ENCODE data around the gene TEX48. TPM values are rescaled to one million over a fixed set of nuclear protein-coding genes. Genes with fewer than 3 reads are reported as not detected.

TEX48 gene
- total RNA-seq, 6 donors from 2014 or later, result not detected

GRCh38 chr9:114693248-114693855 is 11.4 kb upstream of the TEX48 start:
- 68 to 70% methylated on average over 2 of the region's 2 CpGs for WGBS, 2 donors
- Histone ChIP-seq H3K36me3 (no peaks in the 10 kb centered on the region), H3K27ac (no peak overlapping the region), H3K4me3 (no peak overlapping the region), H3K27me3 (no peaks in the 10 kb centered on the region), H3K9me3 (no peaks in the 10 kb centered on the region), H3K4me1 (peaks cover 0 to 3% (median 0%) of the 10 kb centered on the region in 4 donors)
- TF ChIP-seq EP300 (IDR thresholded peaks at IDR 0.05) (no peak), CTCF (IDR thresholded peaks at IDR 0.05) (no peak)
- DNase-seq (no peak), ATAC-seq (ENCODE audit: low FRiP score in 2 of 2) (no peak)

- no peaks in the 10 kb centered on the region for H3K9me3 ChIP-seq
Measured at GRCh38 chr9:114691956-114692295, 9.9 kb upstream of the TEX48 start.

GRCh38 chr9:114691046-114691955 is 9.3 kb upstream of the TEX48 start:
- ATAC-seq (ENCODE audit: low FRiP score in 2 of 2) (peak in 1 of 2 donors; percentile 35), DNase-seq (no peak)
- Histone ChIP-seq H3K27me3 (no peaks in the 10 kb centered on the region), H3K27ac (peak overlapping the region in 1 of 4 donors; percentile 33), H3K4me1 (peaks cover 0 to 3% (median 0%) of the 10 kb centered on the region in 4 donors), H3K9me3 (no peaks in the 10 kb centered on the region), H3K36me3 (no peaks in the 10 kb centered on the region), H3K4me3 (no peak overlapping the region)
- WGBS, 2 donors, result 80 to 82% methylated on average over 11 of the region's 11 CpGs
- TF ChIP-seq EP300 (IDR thresholded peaks at IDR 0.05) (no peak), POLR2A (IDR thresholded peaks at IDR 0.05) (no peak), CTCF (IDR thresholded peaks at IDR 0.05) (no peak), POLR2AphosphoS5 (IDR thresholded peaks at IDR 0.05) (no peak)

More at GRCh38 chr9:114691956-114692295, 9.9 kb upstream of the TEX48 start:
- ATAC-seq (ENCODE audit: low FRiP score in 2 of 2), result no peak
- H3K4me1 ChIP-seq, result peaks cover 0 to 3% (median 0%) of the 10 kb centered on the region in 4 donors
- TF ChIP-seq POLR2A (IDR thresholded peaks at IDR 0.05) (no peak), POLR2AphosphoS5 (IDR thresholded peaks at IDR 0.05) (no peak), EP300 (IDR thresholded peaks at IDR 0.05) (no peak), CTCF (IDR thresholded peaks at IDR 0.05) (no peak)
- H3K36me3 ChIP-seq, result no peaks in the 10 kb centered on the region
- DNase-seq, result no peak
- H3K27me3 ChIP-seq, result no peaks in the 10 kb centered on the region
- H3K27ac ChIP-seq, result no peak overlapping the region
- no peak overlapping the region for H3K4me3 ChIP-seq

GRCh38 chr9:114690308-114690707 is 8.3 kb upstream of the TEX48 start:
- Histone ChIP-seq H3K27me3 (no peaks in the 10 kb centered on the region), H3K4me3 (no peak overlapping the region), H3K36me3 (no peaks in the 10 kb centered on the region), H3K4me1 (peaks cover 0 to 3% (median 0%) of the 10 kb centered on the region in 4 donors), H3K9me3 (no peaks in the 10 kb centered on the region), H3K27ac (no peak overlapping the region)
- no peak for TF ChIP-seq CTCF (IDR thresholded peaks at IDR 0.05)
- no peak for TF ChIP-seq POLR2A (IDR thresholded peaks at IDR 0.05)
- no peak for TF ChIP-seq POLR2AphosphoS5 (IDR thresholded peaks at IDR 0.05)
- TF ChIP-seq EP300 (IDR thresholded peaks at IDR 0.05), result no peak
- DNase-seq (no peak), ATAC-seq (ENCODE audit: low FRiP score in 2 of 2) (no peak)
- 88 to 91% methylated on average over 4 of the region's 4 CpGs for WGBS, 2 donors
